DMS53 treated with DMSO at 0.1 percent for 48 hours (cell line): ENCODE results near the gene RASSF10.

Experiments
- DNase-seq: peaks from one replicate; lab custom pipeline; 2025; ENCODE audit not compliant: unreplicated experiment; lab: John Stamatoyannopoulos, UW

Gene RASSF10

DNA sequence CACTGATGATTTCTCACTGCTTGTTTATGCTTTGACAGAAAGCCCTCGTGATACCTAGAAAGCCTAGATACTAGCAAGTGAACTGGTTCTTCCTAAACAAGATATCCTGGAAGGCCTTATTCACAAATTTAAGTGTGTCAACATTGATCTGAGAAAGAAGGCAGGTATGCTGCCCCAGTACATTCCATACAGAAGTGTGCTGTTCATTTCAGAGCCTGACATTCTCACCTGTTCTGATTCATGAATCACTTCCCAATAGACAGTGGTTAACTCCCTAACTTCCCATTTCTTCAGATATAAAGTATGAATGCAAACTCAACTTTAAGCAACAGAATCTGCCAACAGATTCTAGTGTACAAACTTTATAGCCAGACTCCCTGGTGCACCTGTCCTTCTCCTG is 15.5 kb upstream of the RASSF10 start:
- no peak for DNase-seq

DNA sequence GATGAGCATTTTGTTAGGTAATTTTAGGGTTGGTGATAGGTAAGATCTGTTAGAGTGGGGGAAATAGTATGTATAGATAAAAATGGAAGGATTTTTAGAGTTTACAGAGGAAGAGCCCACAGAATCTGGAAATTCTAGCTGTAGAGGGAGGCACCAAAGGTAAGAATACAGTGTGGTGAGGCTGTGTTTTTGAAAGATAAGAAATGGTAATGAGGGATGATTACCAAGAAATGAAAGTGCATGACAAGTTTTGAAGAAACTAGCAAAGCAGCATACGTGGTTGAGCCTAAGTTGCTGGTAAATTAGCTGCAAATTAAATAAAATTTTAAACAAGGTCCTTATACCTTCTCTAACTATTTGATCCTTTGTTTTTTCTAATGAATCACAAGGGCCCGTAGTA is 14.6 kb upstream of the RASSF10 start:
- no peak for DNase-seq

DNA sequence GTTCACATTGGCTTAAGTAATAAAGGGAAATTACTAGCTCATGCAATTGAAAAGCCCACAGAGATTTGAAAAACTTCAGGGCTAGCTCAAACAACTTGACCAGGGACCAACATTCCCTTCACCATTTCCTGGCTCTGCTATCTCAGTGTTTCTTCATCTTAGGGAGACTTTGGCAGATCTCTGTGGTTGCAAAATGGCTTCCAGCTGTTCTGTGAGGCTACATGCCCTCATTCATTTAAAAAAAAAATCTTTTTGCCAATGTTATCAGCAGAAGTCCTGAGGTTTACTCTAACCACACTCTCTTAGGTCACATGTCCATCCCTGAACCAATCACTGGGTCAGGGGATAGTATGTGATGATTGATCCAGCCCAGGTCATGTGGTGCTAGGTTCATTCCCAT is 13.9 kb upstream of the RASSF10 start:
- no peak for DNase-seq

DNA sequence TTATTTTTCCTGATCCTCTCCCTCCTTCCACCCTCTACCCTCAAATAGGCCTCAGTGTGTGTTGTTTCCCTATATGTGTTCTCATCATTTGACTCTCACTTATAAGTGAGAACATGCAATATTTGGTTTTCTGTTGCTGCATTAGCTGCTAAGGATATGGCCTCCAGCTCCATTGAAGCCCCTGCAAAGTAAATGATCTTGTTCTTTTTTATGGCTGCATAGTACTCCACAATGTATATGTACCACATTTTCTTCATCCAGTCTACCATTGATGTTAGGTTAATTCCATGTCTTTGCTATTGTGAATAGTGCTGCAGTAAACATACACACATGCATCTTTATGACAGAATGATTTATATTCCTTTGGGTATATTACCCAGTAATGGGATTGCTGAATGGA is 13.3 kb upstream of the RASSF10 start:
- no peak for DNase-seq

DNA sequence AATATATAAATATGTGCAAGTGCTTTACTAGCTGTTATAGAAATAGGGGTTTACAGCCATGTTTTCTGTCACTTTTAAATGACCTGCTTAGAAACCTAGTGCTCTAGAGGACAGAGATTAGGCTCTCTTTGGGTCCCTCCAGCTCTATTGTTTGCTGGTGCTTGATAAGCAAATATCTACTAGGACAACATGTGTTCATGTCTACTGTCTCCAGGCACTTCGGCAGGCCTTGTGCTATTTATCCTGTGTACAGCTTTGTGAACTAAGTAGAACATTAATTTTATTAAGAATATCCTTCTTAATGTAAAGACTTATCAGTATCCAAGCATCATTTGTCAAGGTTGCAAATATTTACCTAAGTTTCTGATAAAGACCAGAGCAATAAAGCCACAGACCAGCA is 11.9 kb upstream of the RASSF10 start:
- no peak for DNase-seq

DNA sequence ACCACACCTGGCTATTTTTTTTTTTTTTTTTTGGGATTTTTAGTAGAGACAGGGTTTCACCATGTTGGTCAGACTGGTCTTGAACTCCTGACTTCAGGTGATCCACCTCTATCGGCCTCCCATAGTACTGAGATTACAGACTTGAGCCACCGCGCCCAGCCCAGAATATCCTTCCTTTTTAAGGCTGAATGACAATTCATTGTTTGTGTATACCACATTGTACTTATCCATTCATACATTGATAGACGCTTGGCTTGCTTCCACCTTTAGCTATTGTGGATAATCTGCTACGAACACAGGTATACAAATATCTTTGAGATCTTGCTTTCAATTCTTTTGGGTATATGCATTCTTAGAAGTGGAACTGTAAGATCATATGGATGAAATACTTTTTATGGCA is 10.8 kb upstream of the RASSF10 start:
- no peak for DNase-seq

DNA sequence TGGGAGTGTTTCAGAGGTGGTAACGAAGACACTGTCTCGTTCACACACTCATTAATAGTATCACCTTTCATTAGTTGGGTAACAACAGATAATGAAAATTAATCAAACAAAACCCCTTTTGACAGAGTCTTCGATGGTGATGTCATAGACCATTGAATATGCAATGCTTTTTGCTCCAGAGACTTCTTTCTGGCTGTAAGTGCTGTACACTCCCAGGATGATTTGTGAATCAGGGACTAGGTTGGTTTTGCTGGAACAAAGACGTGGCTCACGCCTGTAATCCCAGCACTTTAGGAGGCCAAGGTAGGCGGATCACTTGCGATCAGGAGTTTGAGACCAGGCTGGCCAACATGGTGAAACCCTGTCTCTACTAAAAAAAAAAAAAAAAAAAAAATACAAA is 9.5 kb upstream of the RASSF10 start:
- no peak for DNase-seq

DNA sequence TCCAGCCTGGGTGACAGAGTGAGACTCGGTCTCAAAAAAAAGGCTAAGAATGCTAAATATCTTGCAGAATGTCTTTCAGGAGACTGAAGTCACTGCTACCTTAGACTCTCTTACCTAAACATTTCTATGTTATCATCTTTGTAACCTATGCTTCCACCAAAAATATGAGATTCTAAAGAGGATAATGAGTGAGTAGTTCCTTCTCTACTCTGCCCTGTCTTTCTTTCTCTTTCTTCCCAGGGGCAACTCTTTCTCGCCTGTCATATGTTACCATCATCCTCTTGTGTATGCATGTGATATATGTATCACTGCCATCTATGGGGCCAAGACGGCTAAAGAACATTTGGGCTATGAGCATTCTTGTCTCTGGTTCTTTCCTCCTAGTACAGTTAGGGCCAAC is 9.0 kb upstream of the RASSF10 start:
- no peak for DNase-seq

DNA sequence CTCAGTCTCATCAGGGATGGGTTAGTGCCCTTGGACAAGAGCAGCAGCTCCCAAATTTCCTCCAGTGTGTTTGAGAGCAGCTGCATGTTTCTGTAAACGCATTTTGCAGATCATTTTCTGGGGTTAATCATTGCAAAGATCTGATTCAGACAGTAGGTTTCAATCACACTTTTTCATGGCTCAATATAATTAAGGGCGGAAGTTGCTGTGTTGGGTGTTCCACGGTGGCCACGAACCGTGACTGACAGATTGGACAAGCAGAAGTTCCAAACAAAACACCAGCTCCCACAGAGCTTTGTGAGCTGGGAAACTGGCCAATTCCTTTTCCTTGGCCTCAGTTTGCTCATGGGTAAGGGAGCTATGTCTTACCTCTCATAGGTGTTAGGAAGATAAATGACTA is 8.4 kb upstream of the RASSF10 start:
- no peak for DNase-seq

DNA sequence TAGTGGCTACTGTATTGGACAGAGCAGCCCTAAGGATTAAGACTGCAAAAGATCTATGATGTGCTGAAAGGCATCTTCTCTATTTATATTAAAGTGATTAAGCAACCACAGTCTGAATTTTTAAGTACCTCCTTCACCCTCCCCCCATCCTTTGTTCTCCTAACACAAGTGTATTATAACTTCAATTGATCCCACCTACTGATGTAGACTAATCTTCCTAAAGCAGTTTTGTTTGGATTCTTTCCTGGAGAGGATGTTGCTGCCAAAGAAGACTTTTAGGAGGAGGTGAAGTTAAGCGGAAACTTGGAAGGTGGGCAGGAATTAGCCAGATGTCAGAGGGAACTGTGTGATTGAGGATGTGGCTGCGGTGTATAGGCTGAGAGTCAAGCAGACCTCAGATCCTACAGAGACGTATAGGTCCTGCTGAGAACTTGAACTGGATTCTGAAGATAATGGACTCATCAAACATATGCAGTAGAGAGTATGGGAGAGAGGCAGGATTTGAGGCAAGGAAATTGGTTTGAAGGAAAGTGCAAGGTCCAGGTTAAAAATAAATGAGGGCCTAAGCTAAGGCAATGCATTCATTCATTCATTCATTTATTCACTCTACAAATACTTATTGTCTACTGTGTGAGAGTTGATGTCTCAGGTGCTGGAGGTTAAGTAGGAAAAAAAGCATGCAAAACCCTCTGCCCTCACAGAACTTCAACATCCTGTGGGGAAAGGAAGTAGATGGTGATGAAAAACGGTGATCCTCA is 5.2 kb upstream of the RASSF10 start:
- DNase-seq = no peak

DNA sequence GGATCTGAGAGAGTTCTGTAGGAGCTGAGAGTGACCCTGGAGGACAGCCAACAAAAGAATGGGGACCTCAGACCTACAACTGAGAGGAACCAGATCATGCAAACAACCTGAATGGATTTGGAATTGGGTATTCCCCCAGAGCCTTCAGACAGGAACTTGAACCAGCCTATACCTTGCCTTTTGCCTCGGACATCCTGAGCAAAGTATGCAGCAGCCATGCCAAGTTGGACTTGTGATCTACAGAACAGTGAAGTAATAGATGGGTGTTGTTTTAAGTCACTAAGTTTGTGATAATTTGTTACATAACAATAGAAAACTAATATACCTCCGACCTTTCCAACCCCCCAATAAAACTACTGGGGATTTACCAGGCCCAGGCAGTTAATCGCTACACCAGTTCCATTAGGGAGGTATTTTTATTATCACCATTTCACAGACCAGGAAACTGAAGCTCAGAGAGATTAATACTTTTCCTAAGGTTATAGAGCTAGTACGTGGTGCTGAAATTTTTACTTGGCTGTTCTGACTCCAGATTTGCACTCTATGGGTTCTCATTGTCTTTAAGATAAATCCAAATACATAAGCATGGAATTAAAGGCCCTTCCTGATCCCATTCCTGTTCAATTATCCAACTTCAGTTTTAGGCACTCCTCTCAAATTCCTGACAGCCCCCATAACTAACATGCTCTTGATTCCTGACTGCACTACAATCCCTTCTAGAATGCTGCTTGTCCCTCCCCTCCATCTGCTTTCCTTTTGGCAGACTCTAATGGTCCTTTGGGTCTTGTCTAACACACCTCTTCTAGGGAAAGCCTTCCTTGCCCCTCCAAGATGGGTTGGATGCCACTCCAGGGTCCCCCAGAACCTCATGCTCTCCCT is 1.7 kb upstream of the RASSF10 start:
- no peak for DNase-seq

DNA sequence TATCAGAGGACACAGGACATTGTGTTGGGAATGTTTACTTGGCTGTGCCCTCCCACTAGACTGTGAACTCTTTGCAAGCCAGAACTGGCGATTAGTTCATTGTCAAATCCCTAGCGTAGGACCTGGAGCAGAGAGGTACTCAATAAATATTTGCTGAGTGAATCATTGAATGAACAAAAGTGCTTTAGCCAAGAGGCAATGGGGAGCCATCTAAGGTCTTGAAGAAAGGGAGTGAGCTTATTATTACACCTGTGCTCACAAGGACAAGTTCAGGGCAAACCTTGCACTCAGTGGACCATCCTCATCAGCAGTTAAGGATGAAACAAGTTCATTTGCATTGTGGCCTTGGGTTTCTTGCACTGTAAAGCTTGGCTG is 1.1 kb upstream of the RASSF10 start:
- DNase-seq = peak; percentile 89

DNA sequence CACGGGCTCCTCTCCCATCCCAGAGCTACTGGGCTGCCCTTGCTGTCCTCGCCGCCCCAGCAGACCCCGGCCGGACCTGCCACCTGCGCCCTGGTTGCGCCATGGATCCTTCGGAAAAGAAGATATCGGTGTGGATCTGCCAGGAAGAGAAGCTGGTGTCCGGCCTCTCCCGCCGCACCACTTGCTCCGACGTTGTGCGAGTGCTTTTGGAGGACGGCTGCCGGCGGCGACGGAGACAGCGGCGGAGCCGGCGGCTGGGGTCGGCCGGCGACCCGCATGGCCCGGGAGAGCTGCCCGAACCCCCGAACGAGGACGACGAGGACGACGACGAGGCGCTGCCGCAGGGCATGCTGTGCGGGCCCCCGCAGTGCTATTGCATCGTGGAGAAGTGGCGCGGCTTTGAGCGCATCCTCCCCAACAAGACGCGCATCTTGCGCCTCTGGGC is 382 bp downstream of the RASSF10 start:
- peak; percentile 53 for DNase-seq

DNA sequence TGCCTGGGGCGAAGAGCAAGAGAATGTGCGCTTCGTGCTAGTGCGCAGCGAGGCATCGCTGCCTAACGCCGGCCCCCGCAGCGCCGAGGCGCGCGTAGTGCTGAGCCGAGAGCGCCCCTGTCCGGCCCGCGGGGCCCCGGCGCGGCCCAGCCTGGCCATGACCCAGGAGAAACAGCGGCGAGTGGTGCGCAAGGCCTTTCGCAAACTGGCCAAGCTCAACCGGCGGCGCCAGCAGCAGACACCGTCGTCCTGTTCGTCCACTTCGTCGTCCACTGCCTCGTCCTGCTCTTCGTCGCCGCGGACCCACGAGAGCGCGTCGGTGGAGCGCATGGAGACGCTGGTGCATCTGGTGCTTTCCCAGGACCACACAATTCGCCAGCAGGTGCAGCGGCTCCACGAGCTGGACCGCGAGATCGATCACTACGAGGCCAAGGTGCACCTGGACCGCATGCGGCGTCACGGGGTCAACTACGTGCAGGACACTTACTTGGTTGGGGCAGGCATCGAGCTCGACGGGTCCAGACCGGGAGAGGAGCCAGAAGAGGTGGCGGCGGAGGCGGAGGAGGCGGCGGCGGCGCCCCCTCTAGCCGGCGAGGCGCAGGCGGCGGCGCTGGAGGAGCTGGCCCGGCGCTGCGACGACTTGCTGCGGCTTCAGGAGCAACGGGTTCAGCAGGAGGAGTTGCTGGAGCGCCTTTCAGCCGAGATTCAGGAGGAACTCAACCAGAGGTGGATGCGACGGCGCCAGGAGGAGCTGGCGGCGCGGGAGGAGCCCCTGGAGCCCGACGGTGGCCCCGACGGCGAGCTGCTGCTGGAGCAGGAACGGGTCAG is 1.0 kb downstream of the RASSF10 start:
- peak; percentile 53 for DNase-seq

DNA sequence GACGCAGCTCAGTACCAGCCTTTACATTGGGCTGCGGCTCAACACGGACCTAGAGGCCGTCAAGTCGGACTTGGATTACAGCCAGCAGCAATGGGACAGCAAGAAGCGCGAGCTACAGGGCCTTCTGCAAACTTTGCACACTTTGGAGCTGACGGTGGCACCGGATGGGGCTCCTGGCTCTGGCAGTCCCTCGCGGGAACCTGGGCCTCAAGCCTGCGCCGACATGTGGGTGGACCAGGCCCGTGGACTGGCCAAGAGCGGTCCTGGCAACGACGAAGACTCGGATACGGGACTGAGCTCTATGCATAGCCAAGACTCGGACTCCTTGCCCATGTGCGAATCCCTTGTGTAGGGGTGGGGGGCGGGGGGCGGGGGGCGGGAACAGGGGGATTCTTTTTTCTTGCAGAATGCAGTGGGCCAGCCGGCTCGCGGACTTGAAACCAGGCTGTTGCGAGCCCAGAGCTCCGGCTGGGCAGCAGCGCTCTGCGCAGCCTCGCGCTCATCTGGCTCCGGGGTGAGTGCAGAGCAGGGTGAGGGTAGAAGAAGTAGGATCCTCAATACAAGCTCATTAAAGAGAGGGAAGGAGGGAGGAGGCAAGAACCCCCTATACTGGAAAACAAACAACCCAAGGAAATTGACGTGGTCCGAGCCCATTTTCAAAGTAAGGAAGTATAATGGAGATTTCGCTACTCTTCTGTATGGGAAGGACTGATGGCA is 1.8 kb downstream of the RASSF10 start:
- peak; percentile 44 for DNase-seq

DNA sequence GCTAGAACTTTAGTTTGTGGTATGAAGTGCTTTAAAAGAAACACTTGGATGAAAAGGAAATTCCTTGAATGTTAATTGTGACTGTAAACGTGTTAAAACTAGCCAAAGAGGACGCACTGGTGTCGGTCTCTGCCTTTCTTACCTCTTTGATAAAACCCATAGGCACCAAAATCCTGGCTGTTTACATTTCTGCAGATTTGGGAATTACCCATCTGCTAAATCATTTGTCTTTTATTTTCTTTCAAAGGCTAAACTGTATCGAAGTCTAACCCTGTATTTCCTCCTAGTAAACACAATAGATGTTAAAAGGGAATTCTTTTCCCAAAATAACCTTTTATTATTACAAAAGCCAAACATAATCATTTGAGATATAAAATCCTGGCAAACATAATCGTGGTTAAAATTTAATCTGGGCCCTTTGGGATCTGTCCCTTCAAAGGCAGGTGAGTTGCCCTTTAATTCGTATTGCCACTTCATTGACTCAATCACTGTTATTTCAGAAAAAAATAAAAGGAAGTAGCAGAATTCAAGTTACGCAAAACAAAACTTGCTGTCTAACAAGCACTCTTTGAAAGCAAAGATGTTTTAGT is 2.4 kb downstream of the RASSF10 start:
- DNase-seq = no peak

DNA sequence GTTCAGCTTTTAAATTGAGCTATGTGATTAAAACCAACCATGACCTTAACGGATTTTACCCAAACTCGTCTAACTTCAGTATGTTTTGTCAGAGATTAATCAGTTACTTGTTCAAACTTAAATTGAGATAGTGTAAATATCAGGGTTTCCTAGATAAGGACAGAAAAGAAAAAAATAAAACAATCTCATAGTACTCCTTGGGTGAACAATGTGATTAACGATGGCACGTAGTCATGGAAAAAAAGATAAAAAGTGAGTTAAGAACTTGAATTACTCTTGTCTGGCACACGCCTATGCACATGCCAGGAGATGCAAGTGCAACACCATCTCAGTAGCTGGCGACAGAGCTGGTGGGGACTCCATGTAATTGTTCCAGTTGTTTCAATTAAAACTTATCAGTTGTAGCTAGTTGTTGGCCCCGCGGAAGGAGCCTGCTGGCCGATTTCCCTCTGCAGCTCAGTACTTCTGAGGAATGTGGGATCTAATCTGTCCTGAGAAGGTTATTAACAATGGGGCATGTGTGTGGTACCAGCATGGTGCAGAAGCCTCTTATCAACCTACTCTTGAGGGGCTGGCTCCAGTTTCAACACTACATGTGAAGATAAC is 3.0 kb downstream of the RASSF10 start:
- DNase-seq = no peak

DNA sequence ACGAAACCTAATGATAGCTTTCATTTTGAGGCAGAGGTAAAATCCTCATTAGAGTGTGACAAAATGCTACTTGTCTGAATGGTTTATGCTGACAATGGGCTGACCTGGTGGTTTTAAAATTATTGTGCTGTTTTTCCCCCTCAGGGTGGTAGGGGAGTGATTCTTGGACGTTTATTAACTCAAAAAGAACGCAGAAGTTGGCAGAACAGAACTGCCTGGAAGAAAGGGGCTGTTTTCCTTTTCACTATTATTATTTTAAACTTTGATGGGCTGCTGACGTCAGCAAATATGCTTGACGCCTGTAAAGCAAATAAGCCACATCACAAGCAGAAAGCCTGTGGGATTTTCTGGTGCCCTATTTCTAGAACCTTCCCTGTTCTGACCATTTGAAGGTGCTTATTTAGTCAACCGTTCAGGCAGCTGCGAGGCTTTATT is 4.0 kb downstream of the RASSF10 start:
- DNase-seq = no peak

DNA sequence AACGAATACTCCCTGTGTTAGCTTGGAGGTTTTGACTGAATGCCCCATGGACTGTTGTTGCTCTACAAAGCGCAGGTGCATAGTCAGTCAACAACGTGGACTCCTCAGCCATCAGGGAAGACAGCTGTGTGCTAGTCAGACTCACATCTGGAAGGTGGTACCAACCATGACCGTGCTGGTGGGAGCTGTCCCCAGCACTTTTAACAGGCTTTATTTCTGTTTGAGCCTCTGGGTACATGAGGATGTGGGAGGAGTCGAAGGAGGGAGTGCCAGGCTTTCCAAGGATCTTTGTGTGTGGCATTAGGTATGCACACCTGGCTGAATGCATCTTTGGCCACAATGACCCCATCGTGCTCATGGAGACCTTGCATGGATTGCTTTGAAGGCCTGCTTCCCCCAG is 6.6 kb downstream of the RASSF10 start:
- no peak for DNase-seq

DNA sequence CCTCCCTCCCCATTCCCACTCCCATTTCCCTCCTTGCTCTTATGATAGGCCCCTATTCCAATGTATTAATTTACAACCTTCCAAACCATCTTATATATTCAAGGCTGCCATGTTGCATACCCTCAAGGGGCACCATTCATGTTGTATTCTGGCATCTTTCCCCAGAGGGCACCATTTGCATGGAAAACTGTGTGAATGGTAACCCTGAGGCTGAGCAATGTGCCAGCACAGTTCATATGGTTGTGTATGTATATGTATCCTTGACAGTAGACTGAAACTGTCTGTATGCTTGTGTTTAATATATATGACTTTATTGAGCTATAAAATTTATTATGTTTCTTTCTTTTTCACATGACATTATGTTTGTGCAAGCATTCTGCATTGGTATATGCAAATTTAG is 7.3 kb downstream of the RASSF10 start:
- DNase-seq = peak; percentile 65
